Skin epidermis (tissue), 12 donors: ENCODE results near the gene MST1.

Experiments used
- H3K27ac ChIP-seq, 21 experiments: fragments of 200-600 bp; sonication (generic) in 11 of 21; one replicate each; pipeline ENCODE4 v1.5.0; 2020; ENCODE audit warnings: mild to moderate bottlenecking in 3 of 21, inconsistent platforms in 2 of 21, moderate library complexity in 2 of 21
- H3K4me3 ChIP-seq, 7 experiments: fragments of 200-600 bp; sonication (generic) in 2 of 7; one replicate each; pipeline ENCODE4 v1.5.0; 2020; ENCODE audit warnings: inconsistent platforms in 2 of 7, mild to moderate bottlenecking in 2 of 7, moderate library complexity in 1 of 7

The MST1 gene

GRCh38 chr3:49663831-49664230 is 25.4 kb downstream of the MST1 start:
- no peak overlapping the region for H3K4me3 ChIP-seq
- no peak overlapping the region for H3K27ac ChIP-seq

DNA sequence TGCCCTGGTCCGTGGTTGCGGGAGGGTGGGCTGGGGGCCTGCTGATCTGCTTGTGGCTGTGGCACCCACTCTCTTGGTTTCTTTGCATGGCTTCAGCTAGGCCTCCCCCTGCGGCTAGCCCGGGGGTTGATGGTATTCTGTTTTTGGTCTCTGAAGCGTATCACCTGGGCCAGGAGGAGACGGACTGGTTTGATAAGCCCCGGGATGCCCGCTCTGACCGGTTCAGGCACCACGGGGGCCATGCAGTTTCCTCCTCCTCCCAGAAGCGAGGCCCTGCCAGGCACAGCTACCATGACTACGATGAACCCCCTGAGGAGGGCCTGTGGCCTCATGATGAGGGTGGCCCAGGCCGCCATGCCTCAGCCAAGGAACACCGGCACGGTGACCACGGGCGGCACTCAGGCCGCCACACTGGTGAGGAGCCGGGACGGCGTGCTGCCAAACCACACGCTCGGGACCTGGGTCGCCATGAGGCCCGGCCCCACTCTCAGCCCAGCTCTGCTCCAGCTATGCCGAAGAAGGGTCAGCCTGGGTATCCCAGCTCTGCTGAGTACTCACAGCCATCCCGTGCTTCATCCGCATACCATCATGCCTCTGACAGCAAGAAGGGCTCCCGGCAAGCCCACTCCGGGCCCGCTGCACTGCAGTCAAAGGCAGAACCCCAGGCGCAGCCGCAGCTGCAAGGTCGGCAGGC is 26.4 kb downstream of the MST1 start:
- Histone ChIP-seq H3K27ac (no peak overlapping the region), H3K4me3 (no peak overlapping the region)

DNA sequence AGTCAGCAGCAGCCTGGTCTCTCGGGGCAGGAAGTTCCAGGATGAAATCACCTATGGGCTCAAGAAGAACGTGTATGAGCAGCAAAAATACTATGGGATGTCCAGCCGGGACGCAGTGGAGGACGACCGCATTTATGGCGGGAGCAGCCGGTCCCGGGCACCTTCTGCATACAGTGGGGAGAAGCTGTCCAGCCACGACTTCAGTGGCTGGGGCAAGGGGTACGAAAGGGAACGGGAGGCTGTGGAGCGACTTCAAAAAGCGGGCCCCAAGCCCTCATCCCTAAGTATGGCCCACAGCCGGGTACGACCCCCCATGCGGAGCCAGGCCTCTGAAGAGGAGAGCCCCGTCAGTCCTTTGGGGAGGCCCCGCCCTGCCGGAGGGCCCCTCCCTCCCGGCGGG is 27.3 kb downstream of the MST1 start:
- Histone ChIP-seq H3K27ac (no peak overlapping the region), H3K4me3 (no peak overlapping the region)

DNA sequence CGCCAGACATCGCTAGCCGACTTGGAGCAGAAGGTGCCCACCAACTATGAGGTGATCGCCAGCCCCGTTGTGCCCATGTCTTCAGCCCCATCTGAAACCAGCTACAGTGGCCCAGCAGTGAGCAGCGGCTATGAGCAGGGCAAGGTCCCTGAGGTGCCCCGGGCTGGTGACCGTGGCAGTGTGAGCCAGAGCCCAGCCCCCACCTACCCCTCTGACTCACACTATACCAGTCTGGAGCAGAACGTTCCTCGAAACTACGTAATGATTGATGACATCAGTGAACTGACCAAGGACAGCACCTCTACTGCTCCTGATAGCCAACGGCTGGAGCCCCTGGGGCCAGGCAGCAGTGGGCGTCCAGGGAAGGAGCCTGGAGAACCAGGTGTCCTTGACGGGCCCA is 28.0 kb downstream of the MST1 start:
- H3K27ac ChIP-seq: no peak overlapping the region
- H3K4me3 ChIP-seq: no peak overlapping the region

DNA sequence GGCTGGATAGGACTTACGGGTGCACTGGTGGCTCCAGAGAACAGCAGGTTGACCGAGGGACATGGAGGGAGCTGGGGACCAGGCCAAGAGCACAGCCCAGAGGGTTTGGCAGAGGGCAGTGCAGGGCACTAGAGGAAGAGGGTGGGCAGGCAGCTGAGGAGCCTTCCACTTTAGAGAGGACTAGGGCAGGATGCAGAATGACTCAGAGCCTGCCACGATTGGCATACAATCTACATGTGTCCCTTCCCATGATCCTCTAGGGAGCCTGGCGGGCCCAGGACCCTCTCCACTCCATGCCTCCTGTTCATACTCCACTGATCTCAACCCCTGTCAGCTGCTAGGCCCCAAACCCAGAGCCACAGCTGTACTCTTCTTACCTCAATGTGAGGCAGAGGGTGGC is 29.5 kb downstream of the MST1 start:
- H3K4me3 ChIP-seq: no peak overlapping the region
- H3K27ac ChIP-seq: no peak overlapping the region

DNA sequence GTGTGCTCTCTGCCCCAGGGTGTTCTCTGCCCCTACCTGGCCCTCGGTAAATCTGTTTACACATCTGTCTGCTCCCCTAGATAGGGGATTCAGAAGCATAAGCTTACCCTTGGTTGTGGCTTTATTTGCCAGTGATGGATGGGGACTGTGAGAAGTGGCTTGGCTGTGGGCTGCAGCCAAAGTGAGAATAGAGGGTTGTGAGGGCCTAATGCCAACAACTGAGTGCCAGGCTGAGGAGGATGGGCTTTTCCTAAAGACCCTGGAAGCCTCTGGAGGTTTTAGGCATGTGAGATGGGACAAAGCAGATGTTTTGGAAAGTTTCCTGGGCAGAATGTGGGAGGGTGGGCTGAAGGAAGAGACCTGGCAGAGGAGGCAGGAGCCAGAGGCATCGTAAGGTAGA is 30.6 kb downstream of the MST1 start:
- no peak overlapping the region for H3K27ac ChIP-seq
- H3K4me3 ChIP-seq: no peak overlapping the region

- Histone ChIP-seq H3K4me3 (no peak overlapping the region), H3K27ac (no peak overlapping the region)
Measured at GRCh38 chr3:49657208-49657915, 31.9 kb downstream of the MST1 start.

GRCh38 chr3:49656541-49657112 is 32.6 kb downstream of the MST1 start:
- Histone ChIP-seq H3K27ac (no peak overlapping the region), H3K4me3 (no peak overlapping the region)

GRCh38 chr3:49655731-49656285 is 33.5 kb downstream of the MST1 start:
- Histone ChIP-seq H3K27ac (no peak overlapping the region), H3K4me3 (no peak overlapping the region)

GRCh38 chr3:49654955-49655556 is 34.2 kb downstream of the MST1 start:
- no peak overlapping the region for H3K4me3 ChIP-seq
- no peak overlapping the region for H3K27ac ChIP-seq

DNA sequence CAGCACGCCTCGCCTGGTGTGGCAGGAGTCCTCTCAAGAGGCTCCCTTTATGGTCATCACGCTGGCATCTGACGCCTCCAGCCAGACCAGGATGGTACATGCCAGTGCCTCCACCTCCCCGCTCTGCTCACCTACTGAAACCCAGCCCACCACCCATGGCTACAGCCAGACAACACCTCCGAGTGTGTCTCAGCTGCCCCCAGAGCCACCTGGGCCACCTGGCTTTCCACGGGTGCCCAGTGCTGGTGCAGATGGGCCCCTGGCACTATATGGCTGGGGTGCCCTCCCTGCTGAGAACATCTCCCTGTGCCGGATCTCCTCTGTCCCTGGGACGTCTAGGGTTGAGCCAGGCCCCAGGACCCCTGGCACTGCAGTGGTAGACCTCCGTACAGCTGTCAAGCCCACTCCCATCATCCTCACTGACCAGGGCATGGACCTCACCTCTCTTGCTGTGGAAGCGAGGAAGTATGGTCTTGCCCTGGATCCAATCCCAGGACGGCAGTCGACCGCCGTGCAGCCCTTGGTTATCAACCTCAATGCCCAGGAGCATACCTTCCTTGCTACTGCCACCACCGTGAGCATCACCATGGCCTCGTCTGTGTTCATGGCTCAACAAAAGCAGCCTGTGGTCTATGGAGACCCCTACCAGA is 35.0 kb downstream of the MST1 start:
- H3K4me3 ChIP-seq: no peak overlapping the region
- H3K27ac ChIP-seq: no peak overlapping the region

- no peak overlapping the region for H3K4me3 ChIP-seq
- H3K27ac ChIP-seq: no peak overlapping the region
Measured at GRCh38 chr3:49653621-49654020, 35.7 kb downstream of the MST1 start.

- H3K27ac ChIP-seq: no peak overlapping the region
Measured at GRCh38 chr3:49652903-49653415, 36.3 kb downstream of the MST1 start.

GRCh38 chr3:49652218-49652902 is 36.9 kb downstream of the MST1 start:
- Histone ChIP-seq H3K4me3 (no peak overlapping the region), H3K27ac (no peak overlapping the region)

More at GRCh38 chr3:49652903-49653415, 36.3 kb downstream of the MST1 start:
- no peak overlapping the region for H3K4me3 ChIP-seq

DNA sequence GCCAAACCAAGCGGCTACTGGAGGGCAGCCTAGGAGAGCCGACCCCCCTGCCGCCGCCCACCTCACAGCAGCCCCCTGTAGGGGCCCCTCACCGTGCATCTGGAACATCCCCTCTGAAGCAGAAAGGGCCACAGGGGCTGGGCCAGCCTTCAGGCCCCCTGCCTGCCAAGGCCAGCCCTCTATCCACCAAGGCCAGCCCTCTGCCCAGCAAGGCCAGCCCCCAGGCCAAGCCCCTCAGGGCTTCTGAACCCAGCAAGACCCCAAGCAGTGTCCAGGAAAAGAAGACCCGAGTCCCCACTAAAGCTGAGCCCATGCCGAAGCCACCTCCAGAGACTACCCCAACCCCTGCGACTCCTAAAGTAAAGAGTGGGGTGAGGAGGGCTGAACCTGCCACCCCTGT is 38.6 kb downstream of the MST1 start:
- no peak overlapping the region for H3K4me3 ChIP-seq
- no peak overlapping the region for H3K27ac ChIP-seq

- no peak overlapping the region for H3K27ac ChIP-seq
Measured at GRCh38 chr3:49650177-49650576, 39.1 kb downstream of the MST1 start.

DNA sequence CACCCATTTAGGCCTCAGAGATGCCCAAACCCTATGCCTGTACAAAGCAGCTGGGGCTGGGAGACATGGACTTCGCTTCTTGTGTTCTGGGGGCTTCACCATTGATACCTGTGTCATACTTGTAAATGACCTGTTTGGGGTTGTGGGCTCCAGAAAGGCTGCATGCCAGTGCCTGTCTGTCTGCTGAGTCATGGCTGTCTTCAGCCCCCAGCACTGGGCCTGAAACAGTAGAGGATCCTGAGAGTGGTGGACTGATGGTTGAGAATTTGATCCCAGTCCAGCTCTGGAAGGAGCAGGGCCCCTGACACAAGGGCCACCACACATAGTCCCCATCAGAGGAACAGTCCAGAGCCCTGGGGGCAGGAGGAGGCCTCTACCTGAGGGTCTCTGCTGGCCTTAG is 39.7 kb downstream of the MST1 start:
- no peak overlapping the region for H3K4me3 ChIP-seq
- H3K27ac ChIP-seq: no peak overlapping the region

More at GRCh38 chr3:49650177-49650576, 39.1 kb downstream of the MST1 start:
- H3K4me3 ChIP-seq: no peak overlapping the region

- H3K27ac ChIP-seq: no peak overlapping the region
- H3K4me3 ChIP-seq: no peak overlapping the region
Measured at GRCh38 chr3:49648354-49649019, 40.8 kb downstream of the MST1 start.

DNA sequence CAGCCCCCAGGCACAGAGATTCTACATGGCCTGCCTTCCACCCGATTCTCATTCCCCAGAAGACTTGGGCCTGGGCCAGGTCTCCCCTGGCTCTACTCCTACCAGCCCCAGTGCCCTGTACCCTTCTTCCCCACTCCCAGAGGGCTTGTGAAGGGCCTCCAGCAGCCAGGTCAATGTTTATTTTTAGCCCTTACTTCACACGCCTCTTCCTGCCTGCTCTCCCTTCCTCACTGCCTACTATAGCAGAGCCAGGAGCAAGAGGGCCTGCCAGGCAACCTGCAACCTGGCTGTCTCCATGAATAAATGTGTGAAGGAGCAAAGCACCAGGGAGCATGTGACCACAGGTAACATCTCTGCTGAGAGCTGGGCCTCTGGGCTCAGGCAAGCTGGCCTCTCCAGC is 41.5 kb downstream of the MST1 start:
- Histone ChIP-seq H3K4me3 (no peak overlapping the region), H3K27ac (no peak overlapping the region)
